Activated T-cell treated with anti-CD3 and anti-CD28 coated beads, Interleukin-2, amount 50 U/mL, for 4 hours (primary cell): ENCODE results near the gene ZIM2. TPM values are rescaled to one million over a fixed set of nuclear protein-coding genes. Genes with fewer than 3 reads are reported as not detected.
A peak's percentile ranks its signal among the peaks of the same experiment; 100 is the strongest.
"Not testable (repeated sequence)": the region's sequence is repeated elsewhere in the genome, so short reads cannot be mapped to it uniquely, and the experiment has no call there.

ENCODE experiments used
- ATAC-seq, 2 donors: fragments of 200-7000 bp; cut with Tn5 transposase; one replicate each; pipeline ENCODE4 v1.10.0; 2021
- DNase-seq: peaks from one replicate; pipeline ENCODE4 v3.0.0-alpha.2; 2020
- H3K27me3 Mint-ChIP-seq: one replicate; pipeline ENCODE4 v1.8.0; 2021; ENCODE audit warnings: low read depth, mixed read lengths
- H3K36me3 Mint-ChIP-seq: one replicate; pipeline ENCODE4 v1.8.0; 2022; ENCODE audit warnings: mixed read lengths; ENCODE audit not compliant: insufficient read depth
- H3K4me1 Mint-ChIP-seq: one replicate; pipeline ENCODE4 v1.8.0; 2021; ENCODE audit warnings: low read depth, mixed read lengths
- H3K4me3 Mint-ChIP-seq: one replicate; pipeline ENCODE4 v1.8.0; 2021; ENCODE audit warnings: mild to moderate bottlenecking, moderate library complexity, mixed read lengths
- H3K9me3 Mint-ChIP-seq: one replicate; pipeline ENCODE4 v1.8.0; 2021; ENCODE audit warnings: mixed read lengths
- total RNA-seq, 3 donors: library from RNA; stranded (reverse); gene quantifications; one replicate each; pipeline ENCODE4 v1.2.1, GENCODE V29; 2021

Gene ZIM2
- total RNA-seq, 3 donors from 2014 or later, result not detected

DNA sequence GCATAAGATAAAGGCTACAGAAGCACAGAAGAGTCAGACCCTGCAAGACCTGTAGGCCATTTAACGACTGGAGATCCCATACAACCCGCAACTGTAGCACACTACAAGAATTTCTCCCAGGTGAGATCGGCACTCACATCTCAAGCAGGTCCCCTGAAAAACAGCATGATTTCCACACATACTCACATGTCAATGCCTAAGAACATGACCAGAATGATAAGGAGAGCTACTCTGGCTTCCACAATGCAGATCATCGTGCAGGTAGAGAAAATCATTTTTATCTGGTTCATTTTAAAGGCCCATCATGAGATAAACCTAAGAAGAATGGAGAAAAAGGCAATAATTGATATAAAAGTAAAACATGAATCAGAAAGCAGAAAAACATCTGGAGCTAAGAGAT, 17.5 kb upstream of the ZIM2 start:
- no peak overlapping the region for H3K4me3 Mint-ChIP-seq

DNA sequence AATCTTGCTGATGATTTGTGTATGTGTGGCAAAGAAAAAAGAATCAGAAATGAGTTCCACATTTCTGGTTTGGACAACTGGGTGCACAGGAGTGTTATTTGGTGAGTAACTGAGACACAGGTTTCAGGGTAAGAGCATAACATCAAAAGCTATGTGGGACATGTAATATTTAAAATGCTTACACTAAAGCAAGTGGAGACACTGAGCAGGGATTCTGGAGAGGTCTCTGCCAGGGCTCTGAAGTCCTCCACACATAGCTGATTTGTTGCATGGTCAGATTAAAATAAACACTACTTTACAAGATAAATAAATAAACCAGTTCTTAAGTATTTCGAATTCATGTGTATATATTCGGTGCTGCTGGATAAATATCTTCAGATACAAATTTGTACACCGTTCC, 16.3 kb upstream of the ZIM2 start:
- peaks cover 39% of the 10 kb centered on the region for H3K9me3 Mint-ChIP-seq
- DNase-seq, result no peak
- H3K27me3 Mint-ChIP-seq, result no peaks in the 10 kb centered on the region
- no peak for ATAC-seq
- no peak overlapping the region for H3K4me3 Mint-ChIP-seq
- no peaks in the 10 kb centered on the region for H3K4me1 Mint-ChIP-seq
- no peaks in the 10 kb centered on the region for H3K36me3 Mint-ChIP-seq

More for the DNA sequence above, 17.5 kb upstream of the ZIM2 start:
- DNase-seq (no peak), ATAC-seq (no peak)
- Mint-ChIP-seq H3K36me3 (no peaks in the 10 kb centered on the region), H3K9me3 (peaks cover 34% of the 10 kb centered on the region), H3K4me1 (no peaks in the 10 kb centered on the region), H3K27me3 (no peaks in the 10 kb centered on the region)

DNA sequence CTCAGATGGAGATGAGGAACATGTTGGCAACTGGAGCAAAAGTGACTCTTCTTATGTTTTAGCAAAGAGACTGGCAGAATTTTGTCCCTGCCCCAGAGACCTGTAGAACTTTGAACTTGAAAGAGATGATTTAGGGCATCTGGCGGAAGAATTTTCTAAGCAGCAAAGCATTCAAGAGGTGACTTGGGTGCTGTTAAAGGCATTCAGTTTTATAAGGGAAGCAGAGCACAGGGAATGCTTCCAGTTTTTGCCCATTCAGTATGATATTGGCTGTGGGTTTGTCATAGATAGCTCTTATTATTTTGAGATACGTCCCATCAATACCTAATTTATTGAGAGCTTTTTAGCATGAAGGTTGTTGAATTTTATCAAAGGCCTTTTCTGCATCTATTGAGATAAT, 11.8 kb upstream of the ZIM2 start:
- not testable (repeated sequence) for H3K36me3 Mint-ChIP-seq, H3K4me3 Mint-ChIP-seq, ATAC-seq, H3K27me3 Mint-ChIP-seq, DNase-seq, H3K4me1 Mint-ChIP-seq
- H3K9me3 Mint-ChIP-seq, result peaks cover 39% of the 10 kb centered on the region

DNA sequence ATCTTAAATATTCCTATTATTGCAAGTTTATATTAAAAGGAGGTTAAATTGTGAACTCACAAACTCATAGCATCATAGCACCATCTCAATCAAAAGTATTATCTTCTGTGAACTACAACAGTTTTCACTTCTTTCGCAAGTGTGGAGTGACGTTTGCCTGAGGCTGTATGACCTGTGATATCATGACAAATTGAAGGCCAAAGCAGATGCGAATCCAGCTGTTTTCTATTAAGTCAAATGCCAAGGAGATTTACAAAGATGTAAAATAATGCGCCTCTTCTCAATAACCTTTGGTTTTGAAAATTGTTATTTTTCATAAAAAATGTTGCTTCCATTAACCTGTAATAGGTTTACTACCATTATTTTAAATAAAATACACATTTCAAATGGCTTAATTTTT, 7.6 kb upstream of the ZIM2 start:
- no peaks in the 10 kb centered on the region for H3K27me3 Mint-ChIP-seq
- DNase-seq (no peak), ATAC-seq (no peak)
- H3K4me1 Mint-ChIP-seq, result no peaks in the 10 kb centered on the region
- H3K4me3 Mint-ChIP-seq, result no peak overlapping the region
- H3K9me3 Mint-ChIP-seq, result peaks cover 32% of the 10 kb centered on the region
- no peaks in the 10 kb centered on the region for H3K36me3 Mint-ChIP-seq

DNA sequence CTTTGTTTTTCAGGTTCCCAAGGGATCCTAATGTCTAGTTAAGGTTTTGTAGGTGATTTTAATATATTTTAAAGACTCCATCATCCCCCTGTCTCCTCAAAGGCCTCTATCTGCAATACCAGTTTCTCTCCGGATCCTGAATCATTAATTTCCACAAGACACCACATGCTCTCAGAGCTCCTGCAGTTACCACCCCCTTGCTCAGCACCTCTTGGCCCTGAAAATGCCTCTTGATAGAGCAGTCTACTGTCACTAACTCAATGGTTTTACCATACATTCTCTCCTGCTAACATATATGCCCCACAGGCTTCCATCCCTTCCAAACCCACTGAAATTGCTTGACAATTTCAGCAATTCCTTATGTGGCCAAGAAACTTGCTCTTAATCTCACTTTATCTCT, 1.9 kb upstream of the ZIM2 start:
- Mint-ChIP-seq H3K27me3 (peaks cover 14% of the 10 kb centered on the region), H3K36me3 (no peaks in the 10 kb centered on the region), H3K4me3 (no peak overlapping the region), H3K9me3 (peaks cover 20% of the 10 kb centered on the region), H3K4me1 (no peaks in the 10 kb centered on the region)
- DNase-seq (no peak), ATAC-seq (no peak)

DNA sequence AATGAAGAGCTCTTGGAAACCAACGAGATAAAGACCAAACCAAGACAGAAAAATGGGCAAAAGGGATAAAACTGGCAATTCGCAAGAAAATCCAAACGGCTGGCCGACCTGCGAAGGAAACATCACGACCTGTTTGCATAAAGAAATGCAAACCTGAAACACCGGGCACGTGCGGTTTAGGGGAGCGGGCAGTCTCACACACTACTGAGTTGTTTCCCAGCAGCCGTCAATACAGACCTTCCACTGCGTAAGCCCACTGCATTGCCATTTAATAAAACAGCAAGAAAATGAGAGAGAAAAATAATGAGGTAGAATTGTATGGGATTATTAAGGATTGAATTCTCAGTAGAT, 642 bp upstream of the ZIM2 start:
- Mint-ChIP-seq H3K36me3 (no peaks in the 10 kb centered on the region), H3K9me3 (peaks cover 24% of the 10 kb centered on the region), H3K4me1 (no peaks in the 10 kb centered on the region), H3K27me3 (peaks cover 18% of the 10 kb centered on the region), H3K4me3 (no peak overlapping the region)
- ATAC-seq (no peak), DNase-seq (no peak)

DNA sequence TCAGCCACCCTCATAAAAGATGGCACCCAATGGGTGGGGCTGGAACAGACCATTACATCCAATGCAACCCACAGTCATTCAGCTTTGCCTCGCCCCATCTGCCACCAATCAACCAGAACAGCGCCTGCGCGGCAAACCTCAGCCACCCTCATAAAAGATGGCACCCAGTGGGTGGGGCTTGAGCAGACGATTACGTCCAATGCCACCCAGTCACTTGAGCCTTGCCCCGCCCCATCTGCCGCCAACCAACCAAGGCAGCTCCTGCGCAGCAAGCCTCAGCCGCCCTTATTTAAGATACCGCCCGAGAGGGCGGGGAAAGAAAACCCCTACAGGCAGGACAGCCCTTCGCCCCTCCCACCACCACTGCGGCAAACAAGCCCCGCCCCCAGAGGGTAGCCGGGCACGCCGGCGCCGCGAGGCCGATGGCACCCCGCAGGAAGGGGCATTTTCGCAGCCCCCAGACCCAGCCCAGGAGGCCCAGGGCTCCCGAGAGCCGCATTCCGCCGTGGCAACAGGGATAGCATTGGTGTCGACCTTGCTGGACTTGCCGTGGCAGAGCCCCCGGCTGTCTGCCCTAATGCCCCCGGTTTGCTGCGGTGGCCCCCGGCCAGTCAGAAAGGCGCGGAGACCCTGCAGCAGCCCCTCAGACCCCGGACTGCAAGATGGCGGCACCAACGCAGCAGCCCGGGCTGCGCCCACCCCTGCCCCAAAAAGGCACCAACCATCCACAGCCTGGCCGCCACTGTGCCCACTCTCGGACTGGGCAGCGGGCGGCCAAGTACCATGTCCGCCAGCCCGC, 675 bp downstream of the ZIM2 start:
- Mint-ChIP-seq H3K27me3 (peaks cover 22% of the 10 kb centered on the region), H3K9me3 (peaks cover 31% of the 10 kb centered on the region), H3K36me3 (no peaks in the 10 kb centered on the region), H3K4me1 (no peaks in the 10 kb centered on the region), H3K4me3 (no peak overlapping the region)
- ATAC-seq (no peak), DNase-seq (no peak)

DNA sequence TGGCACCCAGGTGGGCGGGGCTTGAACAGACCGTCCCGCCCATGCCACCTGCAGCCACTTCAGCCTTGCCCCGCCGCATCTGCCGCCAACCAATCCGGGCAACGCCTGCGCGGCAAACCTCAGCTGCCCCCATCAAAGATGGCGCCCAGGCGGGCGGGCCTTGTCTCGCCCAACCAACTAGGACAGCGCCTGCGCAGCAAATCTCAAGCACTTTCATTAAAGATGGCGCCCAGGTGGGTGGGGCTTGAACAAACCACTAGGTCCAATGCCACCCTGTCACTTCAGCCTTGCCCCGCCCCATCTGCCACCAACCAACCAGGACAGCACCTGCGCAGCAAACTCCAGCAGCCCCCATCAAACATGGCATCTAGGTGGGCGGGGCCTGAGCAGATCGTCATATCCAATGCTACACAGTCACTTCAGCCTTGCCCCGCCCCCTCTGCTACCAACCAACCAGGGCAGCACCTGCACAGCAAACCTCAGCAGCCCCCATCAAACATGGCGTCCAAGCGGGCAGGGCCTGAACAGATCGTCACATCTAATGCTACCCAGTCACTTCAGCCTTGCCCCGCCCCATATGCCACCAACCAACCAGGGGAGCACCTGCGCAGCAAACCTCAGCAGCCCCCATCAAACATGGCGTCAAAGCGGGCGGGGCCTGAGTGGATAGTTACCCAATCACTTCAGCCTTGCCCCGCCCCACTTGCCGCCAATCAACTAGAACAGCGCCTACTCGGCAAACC, 1.4 kb downstream of the ZIM2 start:
- no peak overlapping the region for H3K4me3 Mint-ChIP-seq
- peak in 1 of 2 donors; percentile 14 for ATAC-seq
- peaks cover 22% of the 10 kb centered on the region for H3K27me3 Mint-ChIP-seq
- H3K9me3 Mint-ChIP-seq, result peaks cover 37% of the 10 kb centered on the region
- DNase-seq, result no peak
- no peaks in the 10 kb centered on the region for H3K36me3 Mint-ChIP-seq
- H3K4me1 Mint-ChIP-seq, result no peaks in the 10 kb centered on the region

DNA sequence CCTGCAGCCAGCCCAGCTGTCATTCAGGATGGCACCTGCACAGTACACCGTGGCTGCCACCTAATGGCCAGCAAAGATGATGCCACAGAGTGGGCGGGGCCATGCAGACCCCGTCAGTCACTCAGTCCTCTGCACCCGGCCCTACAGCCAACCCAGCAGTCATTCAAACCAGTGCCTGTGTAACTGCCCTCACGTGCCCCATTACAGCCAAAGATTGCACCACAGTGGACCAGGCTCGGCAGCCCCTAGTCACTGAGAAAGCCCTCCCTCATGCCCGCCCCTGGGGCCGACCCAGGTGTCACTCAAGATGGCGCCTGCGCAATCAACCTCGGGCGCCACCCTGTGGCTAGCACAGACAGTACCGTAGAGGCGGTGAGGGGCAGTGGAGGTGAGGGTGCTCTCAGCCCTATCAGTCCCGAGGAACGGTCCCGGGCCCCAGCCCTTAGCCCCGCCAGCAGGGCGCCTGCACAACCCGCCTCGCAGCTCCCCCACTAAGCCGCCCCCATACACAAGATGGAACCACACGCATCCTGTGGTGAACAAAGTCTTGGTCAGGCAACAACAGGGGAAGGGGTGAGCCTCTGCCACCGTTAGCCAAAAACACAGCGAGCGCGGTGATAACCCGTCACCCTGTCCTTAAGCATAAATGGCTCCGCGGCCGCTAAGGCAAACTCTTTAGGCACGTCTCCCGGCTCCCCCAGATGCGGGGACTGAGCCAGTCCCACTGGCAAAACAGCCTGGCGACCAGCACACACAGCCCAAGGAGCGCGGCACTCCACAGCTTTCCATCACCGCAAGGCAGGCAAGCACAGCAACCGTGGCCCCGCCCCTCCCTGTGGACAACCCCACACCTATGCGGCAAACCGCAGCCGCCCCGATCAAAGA, 2.3 kb downstream of the ZIM2 start:
- Mint-ChIP-seq H3K4me3 (no peak overlapping the region), H3K9me3 (peaks cover 39% of the 10 kb centered on the region)
- DNase-seq, result no peak

DNA sequence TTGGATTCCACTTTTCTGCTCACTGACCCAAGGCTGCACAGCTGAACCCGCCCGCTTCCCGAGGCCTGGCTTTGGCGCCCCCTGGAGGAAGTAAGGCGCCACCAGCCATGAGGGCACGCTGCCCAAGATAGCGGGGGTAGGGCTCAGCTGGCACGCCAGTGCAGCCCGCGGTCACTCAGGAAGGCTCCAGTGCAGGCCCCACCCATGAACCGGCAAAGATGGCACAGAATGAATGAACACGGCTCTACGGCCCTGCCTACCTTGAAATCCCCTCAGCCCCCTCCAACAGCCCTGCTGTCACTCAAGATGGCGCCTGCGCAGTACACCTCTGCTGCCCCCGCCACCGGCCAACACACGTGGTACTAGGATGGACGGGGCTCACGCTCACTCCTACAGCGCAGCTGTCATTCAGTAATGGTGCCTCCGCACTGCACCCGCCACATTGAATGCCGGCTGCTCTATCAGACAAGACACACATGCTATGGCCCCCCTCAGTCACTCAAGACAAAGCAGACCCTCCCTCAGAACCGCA, 3.0 kb downstream of the ZIM2 start:
- no peaks in the 10 kb centered on the region for H3K36me3 Mint-ChIP-seq
- peaks cover 40% of the 10 kb centered on the region for H3K9me3 Mint-ChIP-seq
- ATAC-seq (no peak), DNase-seq (no peak)
- H3K4me3 Mint-ChIP-seq, result no peak overlapping the region
- H3K4me1 Mint-ChIP-seq, result no peaks in the 10 kb centered on the region
- peaks cover 22% of the 10 kb centered on the region for H3K27me3 Mint-ChIP-seq

More for the DNA sequence above, 2.3 kb downstream of the ZIM2 start:
- no peak for ATAC-seq
- no peaks in the 10 kb centered on the region for H3K4me1 Mint-ChIP-seq
- peaks cover 22% of the 10 kb centered on the region for H3K27me3 Mint-ChIP-seq
- no peaks in the 10 kb centered on the region for H3K36me3 Mint-ChIP-seq

DNA sequence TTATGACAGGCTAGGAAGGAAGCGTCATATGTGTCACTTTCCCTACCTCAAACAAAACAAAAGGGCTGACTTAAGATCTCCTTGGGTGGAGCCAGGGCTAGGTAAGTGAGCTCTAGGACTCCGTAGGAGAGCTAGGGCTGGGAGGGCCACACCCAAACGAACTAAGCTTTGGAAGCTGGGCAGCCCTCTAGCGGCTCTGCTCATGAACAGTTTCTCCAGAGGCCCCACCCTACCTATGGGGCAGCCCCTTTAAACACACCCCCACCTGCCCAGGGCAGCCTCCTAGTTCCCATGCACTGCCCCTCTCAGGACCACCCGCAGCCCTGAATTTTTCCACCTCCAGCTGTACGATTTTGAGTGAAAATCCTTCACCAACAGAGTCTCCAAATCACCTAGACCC, 3.5 kb downstream of the ZIM2 start:
- ATAC-seq (no peak), DNase-seq (no peak)
- peaks cover 44% of the 10 kb centered on the region for H3K9me3 Mint-ChIP-seq
- H3K27me3 Mint-ChIP-seq, result peaks cover 22% of the 10 kb centered on the region
- H3K36me3 Mint-ChIP-seq, result no peaks in the 10 kb centered on the region
- H3K4me1 Mint-ChIP-seq, result no peaks in the 10 kb centered on the region
- no peak overlapping the region for H3K4me3 Mint-ChIP-seq

DNA sequence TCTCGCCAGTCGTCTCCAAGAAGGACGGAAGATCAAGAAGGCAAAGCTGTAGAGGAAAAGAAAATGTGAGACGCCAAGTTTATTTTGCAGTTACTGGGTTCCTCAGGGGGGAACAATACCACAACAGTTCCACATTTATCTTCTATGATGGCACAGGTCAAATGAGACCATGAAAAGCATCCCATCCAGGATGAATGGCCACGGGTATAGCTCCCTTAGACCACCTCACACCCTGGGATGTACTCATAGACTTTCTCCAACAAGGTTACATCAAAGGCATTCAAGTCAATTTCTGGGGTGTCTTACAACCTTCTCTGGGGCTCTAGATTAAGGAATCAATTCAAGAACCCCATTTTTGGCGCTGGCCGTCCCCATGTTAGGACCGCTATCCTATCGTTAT, 4.5 kb downstream of the ZIM2 start:
- Mint-ChIP-seq H3K4me1 (no peaks in the 10 kb centered on the region), H3K9me3 (peaks cover 38% of the 10 kb centered on the region), H3K36me3 (no peaks in the 10 kb centered on the region), H3K4me3 (no peak overlapping the region), H3K27me3 (peaks cover 22% of the 10 kb centered on the region)
- no peak for DNase-seq
- ATAC-seq, result no peak

DNA sequence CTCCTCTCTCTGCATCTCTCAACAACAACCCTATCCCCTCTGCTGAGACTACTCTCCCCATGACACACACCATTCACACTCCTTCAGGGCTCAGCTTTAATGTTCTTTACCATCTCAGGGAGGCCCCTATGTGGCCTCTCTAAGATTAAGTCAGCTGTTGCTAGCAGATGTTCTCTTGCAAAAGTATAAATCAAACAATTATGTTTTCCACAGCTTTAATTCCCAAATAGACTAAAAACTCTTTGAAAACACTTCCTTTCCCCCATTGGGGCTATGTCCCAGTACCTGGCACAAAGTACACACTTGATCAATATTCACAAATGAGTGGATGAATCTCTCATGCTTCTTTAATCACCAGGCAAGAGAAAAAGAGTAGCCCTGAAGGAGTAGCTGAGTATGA, 5.1 kb downstream of the ZIM2 start:
- H3K4me3 Mint-ChIP-seq, result no peak overlapping the region
- H3K36me3 Mint-ChIP-seq, result no peaks in the 10 kb centered on the region
- no peak for DNase-seq
- H3K27me3 Mint-ChIP-seq, result peaks cover 19% of the 10 kb centered on the region
- no peaks in the 10 kb centered on the region for H3K4me1 Mint-ChIP-seq
- ATAC-seq, result no peak
- peaks cover 35% of the 10 kb centered on the region for H3K9me3 Mint-ChIP-seq
